ENCODE results near the gene POLR2H. TPM values are rescaled to one million over a fixed set of nuclear protein-coding genes. Genes with fewer than 3 reads are reported as not detected.

The POLR2H gene
- total RNA-seq, 1 experiment from 2014 or later = 92.6 TPM

DNA sequence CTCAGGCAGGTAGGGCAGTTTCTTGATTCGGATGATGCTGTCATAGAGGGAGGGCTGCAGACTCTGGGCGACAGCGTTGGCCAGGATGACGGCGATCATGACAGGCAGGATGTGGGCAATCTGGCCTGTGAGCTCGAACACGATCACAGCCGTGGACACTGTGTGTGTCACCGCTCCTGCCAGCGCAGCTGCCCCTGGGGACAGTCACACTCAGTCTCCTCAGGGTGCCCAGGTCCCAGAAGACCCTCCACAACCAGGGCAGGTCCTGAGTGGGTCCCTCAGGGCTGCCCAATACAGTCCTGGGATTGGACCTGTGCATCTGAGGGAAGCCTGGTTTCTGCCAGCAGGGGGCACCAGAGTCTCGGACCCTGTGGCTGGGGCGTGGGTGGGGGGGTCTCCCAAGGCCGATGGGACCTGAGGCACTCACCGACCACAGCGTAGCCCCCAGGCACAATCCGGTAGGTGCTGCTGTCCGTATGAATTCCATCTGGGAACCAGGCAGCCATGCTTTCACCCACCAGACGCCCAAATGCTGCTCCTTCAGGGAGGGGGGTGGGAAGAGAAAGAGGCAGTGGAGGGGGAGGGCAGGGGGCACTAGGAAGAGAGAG, 7.3 kb upstream of the POLR2H start:
- Histone ChIP-seq H3K36me3 (ENCODE audit: insufficient read depth, low read length, poor library complexity, severe bottlenecking) (peaks cover 5% of the 10 kb centered on the region), H3K4me1 (ENCODE audit: insufficient read depth, low read length, poor library complexity, severe bottlenecking) (no peaks in the 10 kb centered on the region), H3K4me3 (ENCODE audit: low read depth, low read length, poor library complexity, severe bottlenecking) (no peak overlapping the region), H3K27me3 (replicated peaks; ENCODE audit: insufficient read depth, low read depth, low read length, poor library complexity) (no peaks in the 10 kb centered on the region), H3K9me3 (ENCODE audit: low read depth, low read length, poor library complexity, severe bottlenecking) (no peaks in the 10 kb centered on the region), H3K27ac (ENCODE audit: low read depth, low read length, poor library complexity, severe bottlenecking) (no peak overlapping the region)
- TF ChIP-seq, protein P1, sequence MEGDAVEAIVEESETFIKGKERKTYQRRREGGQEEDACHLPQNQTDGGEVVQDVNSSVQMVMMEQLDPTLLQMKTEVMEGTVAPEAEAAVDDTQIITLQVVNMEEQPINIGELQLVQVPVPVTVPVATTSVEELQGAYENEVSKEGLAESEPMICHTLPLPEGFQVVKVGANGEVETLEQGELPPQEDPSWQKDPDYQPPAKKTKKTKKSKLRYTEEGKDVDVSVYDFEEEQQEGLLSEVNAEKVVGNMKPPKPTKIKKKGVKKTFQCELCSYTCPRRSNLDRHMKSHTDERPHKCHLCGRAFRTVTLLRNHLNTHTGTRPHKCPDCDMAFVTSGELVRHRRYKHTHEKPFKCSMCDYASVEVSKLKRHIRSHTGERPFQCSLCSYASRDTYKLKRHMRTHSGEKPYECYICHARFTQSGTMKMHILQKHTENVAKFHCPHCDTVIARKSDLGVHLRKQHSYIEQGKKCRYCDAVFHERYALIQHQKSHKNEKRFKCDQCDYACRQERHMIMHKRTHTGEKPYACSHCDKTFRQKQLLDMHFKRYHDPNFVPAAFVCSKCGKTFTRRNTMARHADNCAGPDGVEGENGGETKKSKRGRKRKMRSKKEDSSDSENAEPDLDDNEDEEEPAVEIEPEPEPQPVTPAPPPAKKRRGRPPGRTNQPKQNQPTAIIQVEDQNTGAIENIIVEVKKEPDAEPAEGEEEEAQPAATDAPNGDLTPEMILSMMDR (conservative IDR thresholded peaks at IDR 0.05; ENCODE audit: low read depth, low read length) = peak; percentile 86
- TF ChIP-seq EZH2 (IDR thresholded peaks at IDR 0.05; ENCODE audit: borderline replicate concordance, low read depth, low read length, poor library complexity, severe bottlenecking) = no peak
- DNase-seq (ENCODE audit: low spot score) = peak; percentile 50
- BruUV-seq (replicated peaks) = no TSS peak
- ChIA-PET CTCF (interaction anchor here (0.9 to 1.1 kb wide), 3 partner anchors 8 to 160 kb away, joined by 4 to 5 read pairs (median 4); no protein-coding TSS in a partner anchor), POLR2A (ENCODE audit: low non-redundant PET) (no interaction called here)
- intact Hi-C loops (cut with micrococcal nuclease; ENCODE audit: unreplicated experiment) = no loop called here

DNA sequence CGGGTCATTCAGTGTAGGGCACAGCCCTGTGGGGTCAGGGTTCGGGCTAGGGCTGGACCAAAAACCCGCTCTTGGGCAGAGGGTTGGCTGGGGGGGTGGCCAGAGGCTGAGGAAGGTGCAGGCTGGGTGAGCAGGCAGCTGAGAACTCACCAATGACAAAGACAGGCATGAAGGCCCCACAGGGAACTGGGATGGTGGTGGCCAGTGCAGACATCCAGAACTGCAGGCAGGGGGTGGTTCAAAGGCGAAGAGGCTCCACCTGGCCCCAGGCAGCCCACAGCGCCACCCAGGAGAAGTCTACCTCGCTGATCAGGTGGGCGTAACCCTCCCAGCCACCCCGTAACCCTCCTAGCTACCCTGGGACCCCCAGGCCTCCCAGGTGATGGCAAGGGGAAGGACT, 6.8 kb upstream of the POLR2H start:
- CTCF ChIA-PET = interaction anchor here (0.7 kb wide), 1 partner anchor 159 kb away, joined by 3 read pairs; no protein-coding TSS in a partner anchor
- Histone ChIP-seq H3K9me3 (ENCODE audit: low read depth, low read length, poor library complexity, severe bottlenecking) (no peaks in the 10 kb centered on the region), H3K27me3 (replicated peaks; ENCODE audit: insufficient read depth, low read depth, low read length, poor library complexity) (no peaks in the 10 kb centered on the region), H3K27ac (ENCODE audit: low read depth, low read length, poor library complexity, severe bottlenecking) (no peak overlapping the region), H3K4me3 (ENCODE audit: low read depth, low read length, poor library complexity, severe bottlenecking) (no peak overlapping the region), H3K4me1 (ENCODE audit: insufficient read depth, low read length, poor library complexity, severe bottlenecking) (no peaks in the 10 kb centered on the region), H3K36me3 (ENCODE audit: insufficient read depth, low read length, poor library complexity, severe bottlenecking) (peaks cover 5% of the 10 kb centered on the region)
- DNase-seq (ENCODE audit: low spot score) = no peak
- TF ChIP-seq, protein P1 (conservative IDR thresholded peaks at IDR 0.05; ENCODE audit: low read depth, low read length) = no peak
- TF ChIP-seq EZH2 (IDR thresholded peaks at IDR 0.05; ENCODE audit: borderline replicate concordance, low read depth, low read length, poor library complexity, severe bottlenecking) = no peak
- intact Hi-C loops (cut with micrococcal nuclease; ENCODE audit: unreplicated experiment) = no loop called here
- POLR2A ChIA-PET (ENCODE audit: low non-redundant PET) = no interaction called here
- BruUV-seq (replicated peaks) = no TSS peak

DNA sequence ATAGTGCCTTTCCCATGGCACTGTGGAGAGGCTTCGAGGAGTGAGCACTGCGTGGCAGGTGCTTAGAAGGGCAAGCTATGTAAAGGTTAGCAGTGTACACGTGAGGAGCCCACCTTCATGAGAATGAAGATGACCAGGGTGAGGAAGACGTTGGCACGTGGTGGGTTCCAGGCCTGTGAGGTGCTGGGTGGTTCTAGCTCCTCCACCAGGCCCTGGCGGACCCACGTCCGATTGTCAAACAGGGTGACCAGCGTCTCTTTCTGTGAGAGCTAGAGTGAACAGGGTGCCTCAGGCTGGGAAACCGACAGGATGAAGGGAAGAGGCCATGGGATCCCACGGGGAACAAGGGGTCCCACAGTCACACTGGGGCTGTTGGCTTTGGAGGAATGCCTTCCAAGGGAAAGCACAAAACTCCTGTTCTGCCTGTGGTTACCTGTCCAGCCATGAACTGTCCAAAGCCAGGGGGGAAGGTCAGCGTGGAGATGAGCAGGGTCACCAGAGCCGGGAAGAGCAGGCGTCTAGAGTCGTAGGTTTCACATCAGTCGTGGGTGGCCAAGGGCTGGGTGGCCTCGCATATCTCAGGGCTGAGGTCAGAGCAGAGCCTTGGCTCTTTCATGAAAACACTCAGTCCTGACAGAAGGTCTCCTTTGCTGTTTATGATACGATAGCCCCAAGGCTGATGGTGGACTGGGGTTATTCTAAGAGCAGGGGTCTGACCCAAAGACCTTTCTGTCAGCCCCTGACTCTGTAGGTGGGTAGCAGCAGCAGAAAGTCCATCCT, 6.1 kb upstream of the POLR2H start:
- ChIA-PET POLR2A (ENCODE audit: low non-redundant PET) (no interaction called here), CTCF (interaction anchor here (0.7 kb wide), 1 partner anchor 158 kb away, joined by 3 read pairs; no protein-coding TSS in a partner anchor)
- no peak overlapping the region for H3K4me3 ChIP-seq (ENCODE audit: low read depth, low read length, poor library complexity, severe bottlenecking)
- no peaks in the 10 kb centered on the region for H3K27me3 ChIP-seq (replicated peaks; ENCODE audit: insufficient read depth, low read depth, low read length, poor library complexity)
- no TSS peak for BruUV-seq (replicated peaks)
- H3K9me3 ChIP-seq (ENCODE audit: low read depth, low read length, poor library complexity, severe bottlenecking) = no peaks in the 10 kb centered on the region
- DNase-seq (ENCODE audit: low spot score) = no peak
- H3K36me3 ChIP-seq (ENCODE audit: insufficient read depth, low read length, poor library complexity, severe bottlenecking) = peaks cover 5% of the 10 kb centered on the region
- no peak for TF ChIP-seq EZH2 (IDR thresholded peaks at IDR 0.05; ENCODE audit: borderline replicate concordance, low read depth, low read length, poor library complexity, severe bottlenecking)
- TF ChIP-seq, protein P1 (conservative IDR thresholded peaks at IDR 0.05; ENCODE audit: low read depth, low read length) = no peak
- no peak overlapping the region for H3K27ac ChIP-seq (ENCODE audit: low read depth, low read length, poor library complexity, severe bottlenecking)
- H3K4me1 ChIP-seq (ENCODE audit: insufficient read depth, low read length, poor library complexity, severe bottlenecking) = peaks cover 4% of the 10 kb centered on the region
- intact Hi-C loops (cut with micrococcal nuclease; ENCODE audit: unreplicated experiment) = no loop called here
